ENCODE measurements around the gene UNC5C. TPM values are rescaled to one million over a fixed set of nuclear protein-coding genes. Genes with fewer than 3 reads are reported as not detected.

The UNC5C gene
- total RNA-seq, 1 donor from 2014 or later: not detected

- DNase-seq (ENCODE audit: low read depth in 2 of 2): no peak
Observed at GRCh38 chr4:95546866-95547714, 1.7 kb downstream of the UNC5C start.

GRCh38 chr4:95546221-95546620, 2.6 kb downstream of the UNC5C start:
- DNase-seq (ENCODE audit: low read depth in 2 of 2): no peak

- no peak for DNase-seq (ENCODE audit: low read depth in 2 of 2)
Observed at GRCh38 chr4:95545546-95545945, 3.2 kb downstream of the UNC5C start.

- no peak for DNase-seq (ENCODE audit: low read depth in 2 of 2)
Observed at GRCh38 chr4:95544113-95545103, 4.4 kb downstream of the UNC5C start.

GRCh38 chr4:95541889-95542607, 6.7 kb downstream of the UNC5C start:
- DNase-seq (ENCODE audit: low read depth in 2 of 2): no peak

GRCh38 chr4:95541094-95541493, 7.7 kb downstream of the UNC5C start:
- no peak for DNase-seq (ENCODE audit: low read depth in 2 of 2)

- DNase-seq (ENCODE audit: low read depth in 2 of 2): no peak
Observed at GRCh38 chr4:95540227-95540626, 8.5 kb downstream of the UNC5C start.

- DNase-seq (ENCODE audit: low read depth in 2 of 2): no peak
Observed at GRCh38 chr4:95539106-95539505, 9.7 kb downstream of the UNC5C start.

- DNase-seq (ENCODE audit: low read depth in 2 of 2): no peak
Observed at GRCh38 chr4:95537863-95538488, 10.8 kb downstream of the UNC5C start.

GRCh38 chr4:95537191-95537590, 11.6 kb downstream of the UNC5C start:
- no peak for DNase-seq (ENCODE audit: low read depth in 2 of 2)

GRCh38 chr4:95536650-95537049, 12.1 kb downstream of the UNC5C start:
- DNase-seq (ENCODE audit: low read depth in 2 of 2): no peak

- no peak for DNase-seq (ENCODE audit: low read depth in 2 of 2)
Observed at GRCh38 chr4:95535180-95535579, 13.6 kb downstream of the UNC5C start.

GRCh38 chr4:95534032-95534431, 14.7 kb downstream of the UNC5C start:
- no peak for DNase-seq (ENCODE audit: low read depth in 2 of 2)

GRCh38 chr4:95533254-95533653, 15.5 kb downstream of the UNC5C start:
- DNase-seq (ENCODE audit: low read depth in 2 of 2): no peak

- DNase-seq (ENCODE audit: low read depth in 2 of 2): no peak
Observed at GRCh38 chr4:95532305-95532704, 16.5 kb downstream of the UNC5C start.

- no peak for DNase-seq (ENCODE audit: low read depth in 2 of 2)
Observed at GRCh38 chr4:95531141-95531540, 17.6 kb downstream of the UNC5C start.

- no peak for DNase-seq (ENCODE audit: low read depth in 2 of 2)
Observed at GRCh38 chr4:95529946-95530345, 18.8 kb downstream of the UNC5C start.

GRCh38 chr4:95528388-95528948, 20.3 kb downstream of the UNC5C start:
- no peak for DNase-seq (ENCODE audit: low read depth in 2 of 2)

- no peak for DNase-seq (ENCODE audit: low read depth in 2 of 2)
Observed at GRCh38 chr4:95526075-95526474, 22.7 kb downstream of the UNC5C start.

- no peak for DNase-seq (ENCODE audit: low read depth in 2 of 2)
Observed at GRCh38 chr4:95524729-95525128, 24.0 kb downstream of the UNC5C start.

- DNase-seq (ENCODE audit: low read depth in 2 of 2): no peak
Observed at GRCh38 chr4:95524184-95524583, 24.6 kb downstream of the UNC5C start.

All from dermis microvascular lymphatic vessel endothelial cell (primary cell).